ENCODE results near the gene PROM1. TPM values are rescaled to one million over a fixed set of nuclear protein-coding genes. Genes with fewer than 3 reads are reported as not detected.

PROM1 gene, protein sequence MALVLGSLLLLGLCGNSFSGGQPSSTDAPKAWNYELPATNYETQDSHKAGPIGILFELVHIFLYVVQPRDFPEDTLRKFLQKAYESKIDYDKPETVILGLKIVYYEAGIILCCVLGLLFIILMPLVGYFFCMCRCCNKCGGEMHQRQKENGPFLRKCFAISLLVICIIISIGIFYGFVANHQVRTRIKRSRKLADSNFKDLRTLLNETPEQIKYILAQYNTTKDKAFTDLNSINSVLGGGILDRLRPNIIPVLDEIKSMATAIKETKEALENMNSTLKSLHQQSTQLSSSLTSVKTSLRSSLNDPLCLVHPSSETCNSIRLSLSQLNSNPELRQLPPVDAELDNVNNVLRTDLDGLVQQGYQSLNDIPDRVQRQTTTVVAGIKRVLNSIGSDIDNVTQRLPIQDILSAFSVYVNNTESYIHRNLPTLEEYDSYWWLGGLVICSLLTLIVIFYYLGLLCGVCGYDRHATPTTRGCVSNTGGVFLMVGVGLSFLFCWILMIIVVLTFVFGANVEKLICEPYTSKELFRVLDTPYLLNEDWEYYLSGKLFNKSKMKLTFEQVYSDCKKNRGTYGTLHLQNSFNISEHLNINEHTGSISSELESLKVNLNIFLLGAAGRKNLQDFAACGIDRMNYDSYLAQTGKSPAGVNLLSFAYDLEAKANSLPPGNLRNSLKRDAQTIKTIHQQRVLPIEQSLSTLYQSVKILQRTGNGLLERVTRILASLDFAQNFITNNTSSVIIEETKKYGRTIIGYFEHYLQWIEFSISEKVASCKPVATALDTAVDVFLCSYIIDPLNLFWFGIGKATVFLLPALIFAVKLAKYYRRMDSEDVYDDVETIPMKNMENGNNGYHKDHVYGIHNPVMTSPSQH
- total RNA-seq (2014; rRNA removed), result not detected in 2 replicates
- not detected for polyA plus RNA-seq (2012)

DNA sequence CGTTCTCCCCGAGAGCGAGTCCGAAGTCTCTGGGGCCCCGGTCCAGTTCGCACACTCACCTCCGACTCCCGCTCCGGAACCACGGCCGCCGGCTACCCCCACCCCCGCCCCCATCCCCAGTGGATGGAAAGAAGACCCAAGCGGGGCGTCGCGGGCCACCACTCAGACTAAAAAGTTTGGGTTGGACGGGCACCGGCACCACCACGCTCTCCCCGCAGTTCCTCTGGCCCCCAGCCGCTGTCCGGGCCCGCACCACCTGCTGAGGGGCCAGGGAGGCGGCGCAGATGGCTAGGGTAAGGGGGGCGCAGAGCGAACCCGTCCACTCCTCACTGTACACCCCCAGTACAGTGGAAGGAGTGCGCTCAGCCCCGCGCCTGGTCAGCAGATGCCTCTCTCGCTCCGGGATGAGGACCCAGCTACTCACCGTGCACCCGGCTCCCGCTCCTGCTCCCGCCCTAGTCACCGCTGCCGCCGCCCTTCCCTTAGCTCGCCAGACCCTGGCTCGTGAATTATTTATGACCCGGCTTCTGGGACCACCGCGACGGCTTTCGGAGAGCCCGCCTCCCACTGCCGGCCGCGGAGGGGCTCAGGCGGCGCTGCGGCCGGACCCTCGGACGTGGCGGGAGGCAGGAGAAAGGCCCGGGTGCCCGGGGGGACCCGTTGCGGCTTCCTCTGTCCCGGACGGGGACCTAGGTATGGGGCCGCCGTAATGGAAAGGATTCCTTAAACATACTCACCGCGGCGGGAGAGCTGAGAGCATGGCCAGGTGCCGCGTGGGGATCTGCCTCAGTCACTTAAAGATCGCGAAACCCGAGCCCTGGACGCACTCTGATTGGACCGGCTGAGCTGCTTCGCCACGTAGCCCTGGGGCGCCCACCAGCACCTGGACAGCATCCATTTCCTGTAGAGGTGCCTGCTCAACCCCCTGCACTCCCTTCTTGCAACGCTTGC lies at the start of gene PROM1:
PROM1 (minus strand) TSS at position 783 of the 951 bp plus-strand sequence. CDS start 8,117 bp downstream, outside the sequence.
- DNase-seq (ENCODE audit: low read depth), result no peak

- no peak for DNase-seq (ENCODE audit: low read depth)
Observed at GRCh38 chr4:16133406-16133805, 49.6 kb upstream of the PROM1 start.

DNA sequence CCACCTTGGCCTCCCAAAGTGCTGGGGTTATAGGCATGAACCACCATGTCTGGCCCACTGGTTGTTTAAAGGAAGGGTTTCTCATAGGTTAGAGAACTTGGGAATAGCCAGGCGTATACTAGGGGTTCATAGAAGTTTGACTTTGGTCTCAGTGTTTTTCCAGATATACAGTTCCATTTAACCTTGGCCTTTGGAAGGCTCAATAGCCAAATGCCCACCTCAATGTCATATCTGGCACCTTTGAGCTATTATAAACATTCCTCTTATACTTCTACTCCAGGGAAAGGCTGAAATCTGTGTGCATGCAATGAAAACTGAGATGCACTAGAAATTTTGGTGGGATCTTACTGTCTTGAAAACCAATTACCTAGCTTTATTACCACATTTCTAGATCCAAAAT lies 47.5 kb upstream of the PROM1 start:
- DNase-seq (ENCODE audit: low read depth), result no peak

GRCh38 chr4:16129336-16129735 lies 45.5 kb upstream of the PROM1 start:
- no peak for DNase-seq (ENCODE audit: low read depth)

DNA sequence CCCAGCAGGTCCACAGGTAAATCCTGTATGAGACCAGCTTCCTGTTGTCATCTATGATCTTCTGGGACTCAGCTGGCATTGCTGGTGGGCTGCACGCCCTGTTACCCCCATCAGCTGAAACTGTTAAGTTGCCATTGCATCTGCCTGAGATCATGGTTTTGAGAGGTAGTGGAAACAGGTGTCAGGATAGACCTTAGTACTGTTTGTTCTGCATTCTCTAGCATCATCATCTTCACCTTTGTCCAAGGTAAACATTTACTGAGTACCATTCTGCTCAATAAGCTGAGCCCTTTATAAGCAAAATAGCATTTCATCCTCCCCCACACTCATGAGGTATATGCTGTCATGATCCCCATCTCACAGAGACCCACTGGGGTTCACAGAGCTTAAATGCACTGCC lies 42.9 kb upstream of the PROM1 start:
- no peak for DNase-seq (ENCODE audit: low read depth)

DNA sequence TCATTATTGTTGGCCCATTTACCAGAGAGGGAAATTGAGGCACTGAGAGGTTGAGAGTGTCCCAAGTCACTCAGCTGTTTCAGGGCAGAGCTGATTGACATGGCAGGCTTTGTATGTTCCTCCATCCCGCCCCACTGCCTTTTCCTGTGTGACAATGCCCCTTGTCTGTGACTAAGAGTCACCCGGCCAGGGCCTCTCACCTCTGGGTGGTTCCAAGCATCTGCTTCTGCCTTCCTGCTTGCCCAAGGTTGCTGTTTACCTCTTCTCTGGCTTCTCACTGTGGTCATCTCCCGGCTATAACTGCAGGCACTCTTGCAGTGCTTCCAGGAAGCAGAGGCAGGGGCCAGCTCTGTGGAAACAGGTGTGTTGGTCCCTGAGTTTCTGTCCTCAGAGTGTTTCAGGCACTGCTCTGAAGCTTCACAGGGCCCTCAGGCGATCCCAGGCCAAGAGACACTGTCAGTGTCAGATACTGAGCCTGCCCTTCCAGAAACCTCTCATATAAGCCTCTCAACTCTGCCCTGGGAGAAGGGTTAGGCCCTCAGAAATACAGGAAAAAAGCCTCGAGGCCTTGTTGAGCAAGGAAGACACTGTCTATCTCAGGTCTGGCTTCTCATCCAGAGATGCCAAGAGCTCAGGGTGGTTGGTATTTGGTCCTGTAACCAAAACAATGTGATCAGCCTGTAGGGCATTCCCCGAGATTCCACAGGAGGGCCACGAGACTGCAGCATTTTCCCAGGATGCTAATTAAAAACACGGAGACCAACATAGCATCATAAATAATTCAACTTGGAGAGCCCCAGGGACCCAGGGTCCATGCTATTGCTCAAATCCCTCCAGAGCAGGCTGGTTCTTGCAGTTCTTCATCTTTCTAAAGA lies 42.0 kb upstream of the PROM1 start:
- no peak for DNase-seq (ENCODE audit: low read depth)

DNA sequence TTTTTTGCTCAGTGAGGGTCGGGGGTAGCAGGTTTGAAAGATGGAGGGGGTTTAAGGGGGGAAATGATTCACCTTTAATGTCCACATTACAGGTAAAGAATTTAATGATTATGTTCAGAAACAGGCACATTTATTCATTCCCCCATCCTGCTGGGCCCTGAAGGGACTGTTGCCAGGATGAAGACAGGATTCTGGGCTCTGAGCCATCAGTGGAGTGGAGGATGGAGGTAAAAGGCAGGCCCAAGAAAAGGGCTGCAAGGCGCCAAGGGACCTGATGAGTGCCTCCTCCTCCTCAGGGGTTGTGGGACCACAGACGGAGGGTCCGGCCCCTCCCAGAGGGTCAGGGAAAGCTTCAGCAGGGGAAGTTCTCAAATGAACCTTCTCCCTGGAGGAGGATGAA lies 40.4 kb upstream of the PROM1 start:
- no peak for DNase-seq (ENCODE audit: low read depth)

DNA sequence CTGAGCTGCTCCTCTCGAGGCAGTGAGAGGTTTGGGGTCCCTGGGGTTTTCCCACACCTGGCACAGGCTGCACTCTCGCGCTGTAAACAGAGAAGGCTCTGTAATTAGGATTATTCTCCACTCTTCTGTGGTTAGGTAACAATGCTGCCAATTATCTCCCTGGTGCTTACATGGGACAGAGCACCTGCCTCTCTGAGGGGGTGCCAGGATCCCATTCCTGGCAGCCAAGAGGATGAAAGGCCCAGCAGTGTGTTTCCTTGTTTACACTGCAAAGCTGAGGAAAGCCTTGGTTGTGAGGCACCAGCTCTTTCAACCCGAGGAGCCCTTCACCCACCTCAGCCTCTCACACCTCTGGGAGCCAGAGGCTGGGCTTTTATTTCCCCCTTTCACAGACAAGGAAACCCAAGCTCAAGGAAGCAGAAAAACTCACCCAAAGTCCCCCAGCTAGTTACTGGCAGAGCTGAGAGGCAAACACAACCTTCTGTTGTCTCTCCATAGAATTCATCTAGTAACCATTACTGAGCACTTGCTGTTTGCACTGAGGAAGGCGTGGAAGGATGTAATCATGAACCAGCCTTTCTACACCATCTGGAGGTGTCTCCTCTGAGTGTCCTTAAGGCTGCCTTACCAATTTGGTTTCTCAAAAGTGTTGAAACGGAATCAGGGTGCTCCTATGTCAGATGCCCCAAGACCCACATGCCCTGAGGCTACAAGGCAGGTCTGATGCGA lies 39.7 kb upstream of the PROM1 start:
- DNase-seq (ENCODE audit: low read depth), result no peak

- DNase-seq (ENCODE audit: low read depth), result no peak
Observed at GRCh38 chr4:16122784-16123183, 39.0 kb upstream of the PROM1 start.

GRCh38 chr4:16122308-16122711 lies 38.5 kb upstream of the PROM1 start:
- no peak for DNase-seq (ENCODE audit: low read depth)

DNA sequence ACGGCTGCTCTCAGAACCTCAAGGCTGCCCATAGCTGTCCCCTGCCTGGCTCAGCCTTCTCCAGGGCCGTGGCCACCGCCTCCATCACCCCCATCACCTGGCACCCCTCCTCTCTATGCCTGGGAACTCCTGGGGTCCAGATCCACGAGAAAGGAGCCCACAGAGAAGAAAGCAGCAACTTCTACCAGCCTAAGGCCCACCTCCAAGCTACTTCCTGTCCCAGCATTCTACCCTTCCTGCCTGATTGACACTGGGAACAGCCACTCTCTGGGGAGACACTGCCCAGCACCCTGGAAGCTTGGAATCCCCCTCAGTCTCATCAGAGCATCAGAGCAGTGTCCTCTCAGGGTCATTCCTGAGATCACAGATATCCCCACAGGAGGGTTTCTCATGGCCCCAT lies 36.9 kb upstream of the PROM1 start:
- DNase-seq (ENCODE audit: low read depth), result no peak

DNA sequence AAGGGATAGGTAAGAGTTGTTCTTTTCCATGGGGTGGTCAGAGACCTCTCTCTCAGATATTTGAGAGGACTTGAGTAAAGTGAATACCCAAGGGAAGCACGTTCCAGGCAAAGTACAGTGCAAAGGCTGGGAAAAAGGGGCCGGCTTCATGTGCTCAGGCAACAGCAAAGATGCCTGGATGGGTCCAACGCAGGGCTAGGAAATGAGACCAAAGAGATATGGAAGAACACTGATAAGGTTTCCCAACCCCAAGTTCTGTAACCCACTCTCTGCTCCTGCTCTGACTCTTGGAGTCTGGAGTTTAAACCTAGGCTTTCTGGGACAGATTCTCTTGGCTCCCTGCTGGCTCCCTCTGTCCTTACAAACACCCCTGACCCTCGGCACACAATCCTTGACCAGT lies 36.2 kb upstream of the PROM1 start:
- DNase-seq (ENCODE audit: low read depth), result no peak

DNA sequence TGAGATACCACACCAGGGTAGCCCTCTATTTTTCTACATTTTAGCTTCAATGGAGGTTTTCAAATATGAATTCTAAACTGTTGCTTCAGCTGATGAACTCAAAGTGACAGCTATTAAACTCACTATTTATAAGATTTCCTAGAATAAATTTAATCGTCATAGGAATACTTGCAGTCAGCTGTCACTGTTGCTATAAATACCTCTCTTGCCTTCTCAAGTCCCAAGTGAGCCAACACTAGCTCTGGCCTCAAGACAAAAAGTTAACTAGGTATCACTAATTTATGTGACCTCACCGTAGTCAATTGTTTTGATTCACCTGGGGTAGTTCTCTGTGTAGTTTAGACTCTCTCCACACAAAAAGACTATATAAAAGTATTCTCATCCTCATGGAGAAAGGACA lies 34.3 kb upstream of the PROM1 start:
- DNase-seq (ENCODE audit: low read depth), result no peak

GRCh38 chr4:16117164-16117563 lies 33.3 kb upstream of the PROM1 start:
- no peak for DNase-seq (ENCODE audit: low read depth)

DNA sequence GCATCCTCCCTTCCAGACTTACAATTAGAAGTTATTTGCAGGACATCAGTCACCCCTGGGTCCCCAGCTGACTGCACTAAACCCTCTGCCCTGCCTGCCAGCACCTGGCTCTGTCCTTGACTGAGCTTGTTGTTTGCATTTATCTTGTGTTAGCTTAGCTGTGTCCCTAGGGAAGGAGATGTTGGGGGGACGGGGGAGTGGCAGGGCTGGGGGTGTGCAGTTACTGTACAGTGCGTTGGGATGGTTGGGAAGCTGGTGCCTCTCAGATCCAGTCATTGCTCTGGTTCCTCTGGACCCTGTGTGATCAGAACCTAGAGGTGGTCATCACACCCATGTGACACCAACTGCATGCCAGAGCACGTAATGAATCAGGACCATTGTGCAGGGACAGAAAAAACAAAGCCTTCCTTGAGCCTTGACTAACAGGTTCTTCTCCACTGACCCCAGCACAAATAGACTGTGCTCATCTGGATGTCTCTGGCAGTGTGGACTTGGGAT lies 32.7 kb upstream of the PROM1 start:
- no peak for DNase-seq (ENCODE audit: low read depth)

GRCh38 chr4:16116019-16116418 lies 32.2 kb upstream of the PROM1 start:
- DNase-seq (ENCODE audit: low read depth), result no peak

GRCh38 chr4:16114546-16114945 lies 30.7 kb upstream of the PROM1 start:
- no peak for DNase-seq (ENCODE audit: low read depth)

DNA sequence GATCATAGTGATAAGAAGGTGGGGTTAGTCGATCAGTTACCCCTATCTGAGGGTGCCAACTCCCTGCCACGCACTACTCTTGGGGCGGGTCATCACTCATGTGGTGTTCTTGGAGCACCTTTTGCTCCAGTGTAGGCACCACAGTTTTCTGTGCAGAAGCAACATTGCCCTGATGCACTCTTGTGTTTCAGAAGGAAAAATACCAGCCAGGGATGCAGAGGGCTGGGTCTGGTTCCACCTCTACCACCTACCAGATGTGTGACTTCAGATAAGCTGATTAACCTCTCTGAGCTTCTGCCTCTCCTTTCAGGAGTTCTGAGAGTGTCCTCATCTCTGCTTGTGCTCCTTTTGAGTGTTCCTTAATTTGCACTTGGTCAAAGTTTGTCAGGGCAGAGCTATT lies 29.9 kb upstream of the PROM1 start:
- no peak for DNase-seq (ENCODE audit: low read depth)

DNA sequence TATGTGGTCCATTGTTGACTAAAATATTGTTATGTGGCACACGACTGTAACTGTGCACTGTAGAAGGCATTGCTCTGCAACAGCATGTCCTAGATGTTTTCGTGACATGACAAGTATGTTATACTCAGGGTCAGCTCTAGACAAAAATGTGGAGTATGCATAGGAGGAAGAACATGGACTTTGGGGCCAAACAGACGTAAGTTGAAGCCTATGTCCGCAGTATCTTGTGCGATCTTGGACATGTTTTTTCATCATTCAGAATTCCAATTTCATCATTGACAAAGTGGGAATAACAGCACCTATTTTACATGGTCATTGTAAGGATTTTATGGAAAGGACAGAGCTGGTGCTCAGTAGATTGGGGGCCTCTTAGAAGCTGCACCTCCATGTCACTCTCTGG lies 27.7 kb upstream of the PROM1 start:
- DNase-seq (ENCODE audit: low read depth), result no peak

Data from LHCN-M2 (cell line).